Measurements from ENCODE around the gene CPED1.

- TF ChIP-seq REST (IDR thresholded peaks at IDR 0.05; ENCODE audit: insufficient read depth in 1 of 2, low read depth in 2 of 2, low read length in 2 of 2), result no peak
- no peak for TF ChIP-seq POLR2AphosphoS5 (IDR thresholded peaks at IDR 0.05; ENCODE audit: low read depth, low read length)
- TF ChIP-seq SIN3A (IDR thresholded peaks at IDR 0.05; ENCODE audit: borderline replicate concordance, insufficient read depth, low read length), result no peak
- no peak for TF ChIP-seq FOXP2 (optimal IDR thresholded peaks at IDR 0.05; ENCODE audit: borderline replicate concordance, extremely low read depth, extremely low read length, insufficient read depth)
- no peak for TF ChIP-seq TAF1 (IDR thresholded peaks at IDR 0.05; ENCODE audit: borderline replicate concordance, insufficient read depth, low read length)
These were observed 74.3 kb downstream of the CPED1 start for GRCh38 chr7:121062671-121063279.
